ENCODE results near the gene DGKD. TPM values are rescaled to one million over a fixed set of nuclear protein-coding genes. Genes with fewer than 3 reads are reported as not detected.

DGKD gene
- total and polyA plus RNA-seq, 10 of the 15 experiments (the other 5 are each of a cell fraction or from before 2014, with no cell fraction given): 2.7 to 81.9 (median 27.0) TPM

DNA sequence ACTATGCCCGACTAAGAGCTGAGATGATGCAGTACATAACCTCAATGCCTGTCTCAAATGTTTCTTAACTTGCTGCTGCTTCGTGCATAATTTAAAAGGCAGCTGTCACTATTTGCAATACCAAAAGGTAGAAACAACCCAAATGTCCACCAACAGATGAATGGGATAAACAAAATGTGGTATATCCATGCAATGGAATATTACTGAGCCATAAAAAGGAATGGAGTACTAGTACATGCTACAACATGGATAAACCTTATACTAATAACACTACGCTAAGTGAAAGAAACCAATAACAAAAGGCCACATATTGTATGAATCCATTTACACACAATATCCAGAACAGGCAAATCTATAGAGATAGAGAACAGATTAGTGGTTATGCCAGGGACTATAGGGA lies 13.0 kb upstream of the DGKD start (continued):
- TF ChIP-seq EED (IDR thresholded peaks at IDR 0.05; ENCODE audit: low read depth) (no peak), SUPT20H (IDR thresholded peaks at IDR 0.05; ENCODE audit: borderline replicate concordance, control insufficient read depth, low read depth, low read length) (no peak), SIX5 (IDR thresholded peaks at IDR 0.05; ENCODE audit: low read depth, low read length, severe bottlenecking) (no peak), NFYB (IDR thresholded peaks at IDR 0.05; ENCODE audit: insufficient read depth, low read depth, low read length) (no peak), MYB (IDR thresholded peaks at IDR 0.05; ENCODE audit: borderline replicate concordance, low read depth, low read length) (no peak), SMC3 (IDR thresholded peaks at IDR 0.05; ENCODE audit: borderline replicate concordance, low read length) (no peak), EZH2 (IDR thresholded peaks at IDR 0.05; ENCODE audit: borderline replicate concordance, control insufficient read depth, low read depth, low read length) (no peak), CREM (IDR thresholded peaks at IDR 0.05; ENCODE audit: low read depth) (no peak)
- TF ChIP-seq, protein P1, sequence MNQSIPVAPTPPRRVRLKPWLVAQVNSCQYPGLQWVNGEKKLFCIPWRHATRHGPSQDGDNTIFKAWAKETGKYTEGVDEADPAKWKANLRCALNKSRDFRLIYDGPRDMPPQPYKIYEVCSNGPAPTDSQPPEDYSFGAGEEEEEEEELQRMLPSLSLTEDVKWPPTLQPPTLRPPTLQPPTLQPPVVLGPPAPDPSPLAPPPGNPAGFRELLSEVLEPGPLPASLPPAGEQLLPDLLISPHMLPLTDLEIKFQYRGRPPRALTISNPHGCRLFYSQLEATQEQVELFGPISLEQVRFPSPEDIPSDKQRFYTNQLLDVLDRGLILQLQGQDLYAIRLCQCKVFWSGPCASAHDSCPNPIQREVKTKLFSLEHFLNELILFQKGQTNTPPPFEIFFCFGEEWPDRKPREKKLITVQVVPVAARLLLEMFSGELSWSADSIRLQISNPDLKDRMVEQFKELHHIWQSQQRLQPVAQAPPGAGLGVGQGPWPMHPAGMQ (IDR thresholded peaks at IDR 0.05; ENCODE audit: borderline replicate concordance): no peak

DNA sequence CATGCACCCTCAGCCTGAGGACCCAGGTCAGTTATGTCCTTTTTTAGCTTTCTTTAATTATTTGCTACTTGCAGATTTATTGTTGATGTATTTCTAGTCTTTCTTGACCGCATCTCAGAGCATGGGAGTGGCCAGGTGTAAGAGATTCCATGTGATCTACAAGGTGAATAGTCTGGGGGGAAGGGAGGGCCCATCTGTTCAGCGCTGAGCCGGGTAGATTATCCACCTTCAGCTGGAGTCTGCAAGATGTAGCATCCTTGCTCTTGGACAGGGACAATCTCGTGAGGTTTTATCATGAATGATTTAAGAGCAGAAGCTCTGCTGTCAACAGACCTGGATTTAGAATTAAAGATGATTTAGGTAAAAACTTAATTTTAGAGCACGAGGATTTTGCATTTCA lies 12.0 kb upstream of the DGKD start:
- 55% methylated on average over 5 of the region's 5 CpGs for WGBS (ENCODE audit: insufficient coverage, insufficient replicate concordance, low lambda C conversion rate, missing lambda C conversion rate)
- no peak for TF ChIP-seq RB1 (IDR thresholded peaks at IDR 0.05; ENCODE audit: borderline replicate concordance)
- TF ChIP-seq SMARCA5 (IDR thresholded peaks at IDR 0.05): no peak
- TF ChIP-seq, protein P2, sequence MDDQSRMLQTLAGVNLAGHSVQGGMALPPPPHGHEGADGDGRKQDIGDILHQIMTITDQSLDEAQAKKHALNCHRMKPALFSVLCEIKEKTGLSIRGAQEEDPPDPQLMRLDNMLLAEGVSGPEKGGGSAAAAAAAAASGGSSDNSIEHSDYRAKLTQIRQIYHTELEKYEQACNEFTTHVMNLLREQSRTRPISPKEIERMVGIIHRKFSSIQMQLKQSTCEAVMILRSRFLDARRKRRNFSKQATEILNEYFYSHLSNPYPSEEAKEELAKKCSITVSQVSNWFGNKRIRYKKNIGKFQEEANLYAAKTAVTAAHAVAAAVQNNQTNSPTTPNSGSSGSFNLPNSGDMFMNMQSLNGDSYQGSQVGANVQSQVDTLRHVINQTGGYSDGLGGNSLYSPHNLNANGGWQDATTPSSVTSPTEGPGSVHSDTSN (IDR thresholded peaks at IDR 0.05; ENCODE audit: insufficient replicate concordance, low read depth, low read length): no peak
- TF ChIP-seq, protein P3, sequence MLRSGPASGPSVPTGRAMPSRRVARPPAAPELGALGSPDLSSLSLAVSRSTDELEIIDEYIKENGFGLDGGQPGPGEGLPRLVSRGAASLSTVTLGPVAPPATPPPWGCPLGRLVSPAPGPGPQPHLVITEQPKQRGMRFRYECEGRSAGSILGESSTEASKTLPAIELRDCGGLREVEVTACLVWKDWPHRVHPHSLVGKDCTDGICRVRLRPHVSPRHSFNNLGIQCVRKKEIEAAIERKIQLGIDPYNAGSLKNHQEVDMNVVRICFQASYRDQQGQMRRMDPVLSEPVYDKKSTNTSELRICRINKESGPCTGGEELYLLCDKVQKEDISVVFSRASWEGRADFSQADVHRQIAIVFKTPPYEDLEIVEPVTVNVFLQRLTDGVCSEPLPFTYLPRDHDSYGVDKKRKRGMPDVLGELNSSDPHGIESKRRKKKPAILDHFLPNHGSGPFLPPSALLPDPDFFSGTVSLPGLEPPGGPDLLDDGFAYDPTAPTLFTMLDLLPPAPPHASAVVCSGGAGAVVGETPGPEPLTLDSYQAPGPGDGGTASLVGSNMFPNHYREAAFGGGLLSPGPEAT (IDR thresholded peaks at IDR 0.05; ENCODE audit: low read depth): no peak
- TF ChIP-seq PAX8 (IDR thresholded peaks at IDR 0.05): no peak
- no peak for TF ChIP-seq BMI1 (IDR thresholded peaks at IDR 0.05; ENCODE audit: borderline replicate concordance)
- TF ChIP-seq BCL11A (IDR thresholded peaks at IDR 0.05; ENCODE audit: low read depth, low read length): no peak
- TF ChIP-seq SIX5 (IDR thresholded peaks at IDR 0.05; ENCODE audit: low read depth, low read length, severe bottlenecking): no peak
- TF ChIP-seq NR2C2 (IDR thresholded peaks at IDR 0.05; ENCODE audit: borderline replicate concordance, control insufficient read depth, insufficient read length, low read depth): no peak
- TF ChIP-seq, protein P4, sequence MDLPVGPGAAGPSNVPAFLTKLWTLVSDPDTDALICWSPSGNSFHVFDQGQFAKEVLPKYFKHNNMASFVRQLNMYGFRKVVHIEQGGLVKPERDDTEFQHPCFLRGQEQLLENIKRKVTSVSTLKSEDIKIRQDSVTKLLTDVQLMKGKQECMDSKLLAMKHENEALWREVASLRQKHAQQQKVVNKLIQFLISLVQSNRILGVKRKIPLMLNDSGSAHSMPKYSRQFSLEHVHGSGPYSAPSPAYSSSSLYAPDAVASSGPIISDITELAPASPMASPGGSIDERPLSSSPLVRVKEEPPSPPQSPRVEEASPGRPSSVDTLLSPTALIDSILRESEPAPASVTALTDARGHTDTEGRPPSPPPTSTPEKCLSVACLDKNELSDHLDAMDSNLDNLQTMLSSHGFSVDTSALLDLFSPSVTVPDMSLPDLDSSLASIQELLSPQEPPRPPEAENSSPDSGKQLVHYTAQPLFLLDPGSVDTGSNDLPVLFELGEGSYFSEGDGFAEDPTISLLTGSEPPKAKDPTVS (IDR thresholded peaks at IDR 0.05; ENCODE audit: low read depth, low read length): no peak
- no peak for TF ChIP-seq CHD4 (IDR thresholded peaks at IDR 0.05)

More for the DNA sequence above, 12.0 kb upstream of the DGKD start:
- Histone ChIP-seq H3K36me3 (ENCODE audit: control insufficient read depth in 2 of 2, insufficient read depth in 2 of 2, low read length in 1 of 2) (no peaks in the 10 kb centered on the region), H3K27ac (ENCODE audit: control insufficient read depth, insufficient read depth) (no peak overlapping the region), H3K4me3 (no peak overlapping the region), H3K9me3 (replicated peaks; ENCODE audit: control insufficient read depth, insufficient read depth, low read length) (no peaks in the 10 kb centered on the region), H3K79me2 (ENCODE audit: control insufficient read depth, insufficient read depth, low read length) (no peaks in the 10 kb centered on the region), H3K9ac (ENCODE audit: control insufficient read depth, insufficient read depth, low read length) (no peak overlapping the region), H3K4me2 (ENCODE audit: control insufficient read depth, insufficient read depth) (no peak overlapping the region), H2AFZ (ENCODE audit: control insufficient read depth, low read depth, low read length) (no peak overlapping the region), H3K4me1 (ENCODE audit: control insufficient read depth, insufficient read depth, low read length) (no peaks in the 10 kb centered on the region), H4K20me1 (ENCODE audit: control insufficient read depth, insufficient read depth) (no peaks in the 10 kb centered on the region), H3K27me3 (replicated peaks in 1 of 2; ENCODE audit: control insufficient read depth in 2 of 2, insufficient read depth in 2 of 2, low read length in 1 of 2) (no peaks in the 10 kb centered on the region; a peak in 1 of 4 replicates)
- no peak for ATAC-seq
- intact Hi-C loops (cut with micrococcal nuclease; ENCODE audit: unreplicated experiment): no loop called here
- POLR2A ChIA-PET: no interaction called here
- no peak for FAIRE-seq
- CTCF ChIA-PET: interaction anchor here (0.9 to 1.5 kb wide), 4 partner anchors 10 to 63 kb away, joined by 3 to 7 read pairs (median 4); partner anchors contain the start of gene DGKD
- no peak for DNase-seq (ENCODE audit: low read depth, low spot score)
- RAD21 ChIA-PET (ENCODE audit: unreplicated experiment): no interaction called here
- in situ Hi-C loops (cut with MboI): no loop called here
- SMC1A ChIA-PET (ENCODE audit: uncharacterized antibody, unreplicated experiment): interaction anchor here (0.8 kb wide), 1 partner anchor 26 kb away, joined by 3 read pairs; no protein-coding TSS in a partner anchor
- no TSS peak for BruUV-seq (replicated peaks)
